ENCODE measurements around the gene SLC12A3. TPM values are rescaled to one million over a fixed set of nuclear protein-coding genes. Genes with fewer than 3 reads are reported as not detected.

Gene SLC12A3
- total RNA-seq, 6 donors from 2014 or later, result 0.06 to 0.61 TPM; not detected in 4

DNA sequence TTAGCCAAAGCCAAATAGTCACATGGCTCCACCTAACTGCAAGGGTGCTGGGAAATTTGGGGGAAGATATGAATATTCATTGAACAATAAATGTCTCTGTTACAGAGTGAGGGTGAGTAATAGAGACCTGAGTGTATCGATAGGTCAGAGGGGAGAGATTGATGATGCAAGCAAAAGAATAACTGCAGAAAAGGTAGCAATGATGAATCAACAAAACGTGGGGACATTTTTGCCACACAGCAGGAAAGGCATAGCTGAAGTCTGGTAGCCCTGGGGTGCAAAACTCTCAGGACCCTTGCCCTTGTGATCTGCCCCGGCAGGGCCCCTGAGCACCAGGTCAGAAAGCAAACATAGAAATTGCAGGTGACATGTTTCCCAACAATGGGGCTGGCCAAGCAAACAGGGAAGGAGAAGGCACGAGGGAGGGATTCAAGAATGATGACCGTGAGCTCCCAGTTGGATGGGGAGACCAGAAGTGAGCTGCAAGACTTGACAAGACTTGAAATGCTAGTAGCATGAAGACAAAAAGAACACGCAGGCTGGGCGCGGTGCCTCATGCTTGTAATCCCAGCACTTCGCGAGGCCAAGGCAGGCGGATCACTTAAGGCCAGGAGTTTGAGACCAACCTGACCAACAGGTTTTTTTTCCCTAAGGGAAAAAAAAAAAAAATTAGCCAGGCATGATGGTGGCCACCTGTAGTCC is 54.2 kb downstream of the SLC12A3 start:
- H3K27ac ChIP-seq, result no peak overlapping the region
- no peak overlapping the region for H3K4me3 ChIP-seq
- no peaks in the 10 kb centered on the region for H3K27me3 ChIP-seq
- DNase-seq (no peak), ATAC-seq (ENCODE audit: low FRiP score in 2 of 2) (no peak)
- no peaks in the 10 kb centered on the region for H3K9me3 ChIP-seq
- TF ChIP-seq POLR2AphosphoS5 (IDR thresholded peaks at IDR 0.05) (no peak), CTCF (IDR thresholded peaks at IDR 0.05) (no peak), POLR2A (IDR thresholded peaks at IDR 0.05) (no peak), EP300 (IDR thresholded peaks at IDR 0.05) (no peak)
- peaks cover 17 to 31% (median 23%) of the 10 kb centered on the region in 4 donors for H3K4me1 ChIP-seq
- 63 to 82% methylated on average over 11 of the region's 11 CpGs for WGBS, 2 donors
- no peaks in the 10 kb centered on the region for H3K36me3 ChIP-seq

GRCh38 chr16:56921571-56921970 is 56.6 kb downstream of the SLC12A3 start:
- no peak for TF ChIP-seq CTCF (IDR thresholded peaks at IDR 0.05)
- TF ChIP-seq EP300 (IDR thresholded peaks at IDR 0.05), result no peak
- TF ChIP-seq POLR2A (IDR thresholded peaks at IDR 0.05), result no peak
- TF ChIP-seq POLR2AphosphoS5 (IDR thresholded peaks at IDR 0.05), result no peak
- no peaks in the 10 kb centered on the region for H3K9me3 ChIP-seq
- no peak for DNase-seq
- WGBS, 2 donors, result 80 to 87% methylated on average over 4 of the region's 4 CpGs
- ATAC-seq (ENCODE audit: low FRiP score in 2 of 2), result no peak
- H3K27ac ChIP-seq, result no peak overlapping the region
- H3K4me1 ChIP-seq, result peaks cover 6 to 11% (median 8%) of the 10 kb centered on the region in 4 donors
- H3K27me3 ChIP-seq, result no peaks in the 10 kb centered on the region
- H3K36me3 ChIP-seq, result no peaks in the 10 kb centered on the region
- no peak overlapping the region for H3K4me3 ChIP-seq

DNA sequence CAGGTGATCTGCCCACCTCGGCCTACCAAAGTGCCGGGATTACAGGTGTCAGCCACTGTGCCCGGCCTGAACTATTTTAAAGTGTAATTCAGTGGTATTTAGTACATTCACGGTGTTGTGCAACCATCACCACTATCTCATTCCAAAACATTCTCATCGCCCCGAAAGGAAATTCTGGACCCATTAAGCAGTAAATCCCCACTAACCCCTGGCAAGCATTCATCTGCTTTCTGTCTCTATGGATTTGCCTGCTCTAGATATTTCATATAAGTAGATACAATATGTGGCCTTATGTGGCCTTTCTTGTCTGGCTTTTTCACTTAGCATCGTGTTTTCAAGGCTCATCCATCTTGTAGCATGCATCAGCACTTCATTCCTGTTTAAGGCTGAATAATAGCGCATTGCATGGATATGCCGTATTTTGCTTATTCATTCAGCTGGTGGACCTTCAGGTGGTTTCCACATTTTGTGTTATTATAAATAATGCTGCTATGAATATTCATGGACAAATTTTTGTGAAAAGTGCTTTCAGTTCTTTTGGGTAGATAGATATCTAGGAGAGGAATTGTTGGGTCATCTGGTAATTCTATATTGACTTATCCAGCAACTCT is 58.6 kb downstream of the SLC12A3 start:
- Histone ChIP-seq H3K4me3 (no peak overlapping the region), H3K4me1 (no peaks in the 10 kb centered on the region), H3K27me3 (no peaks in the 10 kb centered on the region), H3K27ac (no peak overlapping the region), H3K36me3 (no peaks in the 10 kb centered on the region), H3K9me3 (no peaks in the 10 kb centered on the region)
- no peak for TF ChIP-seq POLR2A (IDR thresholded peaks at IDR 0.05)
- TF ChIP-seq POLR2AphosphoS5 (IDR thresholded peaks at IDR 0.05), result no peak
- TF ChIP-seq CTCF (IDR thresholded peaks at IDR 0.05), result no peak
- TF ChIP-seq EP300 (IDR thresholded peaks at IDR 0.05), result no peak
- 86 to 92% methylated on average over 9 of the region's 9 CpGs for WGBS, 2 donors
- DNase-seq, result no peak
- ATAC-seq (ENCODE audit: low FRiP score in 2 of 2), result no peak

DNA sequence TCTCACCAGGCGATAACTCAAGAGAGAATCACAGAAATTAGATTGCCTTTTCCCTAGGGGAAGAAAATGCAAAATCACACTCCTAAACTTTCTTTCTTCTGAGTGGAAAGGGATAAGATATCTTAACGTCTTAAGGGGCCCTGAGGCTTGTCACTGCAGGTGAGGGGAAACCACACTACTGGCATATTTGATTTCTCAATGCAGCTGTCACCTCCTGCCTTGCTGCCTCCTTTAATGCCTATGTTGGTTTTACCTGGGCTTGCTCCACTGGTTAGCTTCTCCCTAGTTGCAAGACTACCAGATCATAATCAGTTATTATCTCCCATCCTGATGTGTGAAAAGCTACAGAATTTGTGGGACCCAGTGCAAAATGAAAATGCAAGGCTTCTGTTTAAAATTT is 62.5 kb downstream of the SLC12A3 start:
- no peaks in the 10 kb centered on the region for H3K27me3 ChIP-seq
- no peaks in the 10 kb centered on the region for H3K36me3 ChIP-seq
- WGBS, 2 donors, result 61 to 65% methylated on average over 2 of the region's 2 CpGs
- no peak overlapping the region for H3K27ac ChIP-seq
- peaks cover 5 to 15% (median 9%) of the 10 kb centered on the region in 4 donors for H3K4me1 ChIP-seq
- ATAC-seq (ENCODE audit: low FRiP score in 2 of 2) (no peak), DNase-seq (no peak)
- H3K4me3 ChIP-seq, result no peak overlapping the region
- H3K9me3 ChIP-seq, result no peaks in the 10 kb centered on the region
- TF ChIP-seq CTCF (IDR thresholded peaks at IDR 0.05) (no peak), EP300 (IDR thresholded peaks at IDR 0.05) (no peak), POLR2AphosphoS5 (IDR thresholded peaks at IDR 0.05) (no peak), POLR2A (IDR thresholded peaks at IDR 0.05) (no peak)
